ENCODE results near the gene ATF3. TPM values are rescaled to one million over a fixed set of nuclear protein-coding genes. Genes with fewer than 3 reads are reported as not detected.
"Not testable (repeated sequence)": the region's sequence is repeated elsewhere in the genome, so short reads cannot be mapped to it uniquely, and the experiment has no call there.

Gene ATF3
- total RNA-seq, 5 donors from 2014 or later (not counting 1 experiment from before 2014, with no cell fraction given): 1.5 to 20.1 (median 3.1) TPM

GRCh38 chr1:212656730-212657129 lies 48.2 kb downstream of the ATF3 start:
- DNase-seq (no peak), ATAC-seq (replicated peaks in 1 of 4) (no peak)
- H3K9me3 ChIP-seq: no peaks in the 10 kb centered on the region
- H3K4me1 ChIP-seq (ENCODE audit: control insufficient read depth in 1 of 2, extremely low read depth in 1 of 2, insufficient read depth in 2 of 2, low read length in 2 of 2): no peaks in the 10 kb centered on the region
- peaks cover 0 to 11% of the 10 kb centered on the region in 2 experiments for H3K27me3 ChIP-seq (replicated peaks in 1 of 2; ENCODE audit: control insufficient read depth in 2 of 2, extremely low read depth in 1 of 2, insufficient read depth in 2 of 2, low read length in 1 of 2)
- Mint-ChIP-seq H3K36me3 (no peaks in the 10 kb centered on the region), H3K27ac (no peak overlapping the region), H3K9me3 (no peaks in the 10 kb centered on the region), H3K27me3 (peaks cover 17 to 25% of the 10 kb centered on the region in 2 donors), H3K4me1 (no peaks in the 10 kb centered on the region), H3K4me3 (no peak overlapping the region)
- ChIA-PET POLR2A (no interaction called here), CTCF (interaction anchor here in 1 of 2 donors (0.6 kb wide), 1 partner anchor 142 kb away, joined by 4 read pairs; no protein-coding TSS in a partner anchor)
- H3K36me3 ChIP-seq (ENCODE audit: control insufficient read depth in 2 of 2, extremely low read depth in 1 of 2, insufficient read depth in 1 of 2, low read length in 1 of 2): no peaks in the 10 kb centered on the region
- WGBS (ENCODE audit: insufficient coverage): 68% methylated on average over 2 of the region's 5 CpGs
- H3K4me3 ChIP-seq (ENCODE audit: control insufficient read depth in 1 of 2, extremely low read depth in 1 of 2, low read length in 1 of 2): no peak overlapping the region
- H3K27ac ChIP-seq (ENCODE audit: low read length): no peak overlapping the region

DNA sequence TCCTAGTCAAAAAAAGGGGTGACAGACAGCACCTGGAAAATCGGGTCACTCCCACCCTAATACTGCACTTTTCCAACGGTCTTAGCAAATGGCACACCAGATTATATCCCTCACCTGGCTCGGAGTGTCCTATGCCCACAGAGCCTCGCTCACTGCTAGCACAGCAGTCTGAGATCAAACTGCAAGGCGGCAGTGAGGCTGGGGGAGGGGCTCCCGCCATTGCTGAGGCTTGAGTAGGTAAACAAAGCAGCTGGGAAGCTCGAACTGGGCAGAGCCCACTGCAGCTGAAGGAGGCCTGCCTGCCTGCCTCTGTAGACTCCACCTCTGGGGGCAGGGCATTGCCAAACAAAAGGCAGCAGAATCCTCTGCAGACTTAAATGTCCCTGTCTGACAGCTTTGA lies 49.7 kb downstream of the ATF3 start:
- DNase-seq; H3K36me3 ChIP-seq (ENCODE audit: control insufficient read depth in 2 of 2, extremely low read depth in 1 of 2, insufficient read depth in 1 of 2, low read length in 1 of 2); H3K9me3 Mint-ChIP-seq; CTCF ChIA-PET; POLR2A ChIA-PET; H3K9me3 ChIP-seq; H3K27ac Mint-ChIP-seq; H3K4me1 ChIP-seq (ENCODE audit: control insufficient read depth in 1 of 2, extremely low read depth in 1 of 2, insufficient read depth in 2 of 2, low read length in 2 of 2); H3K4me3 ChIP-seq (ENCODE audit: control insufficient read depth in 1 of 2, extremely low read depth in 1 of 2, low read length in 1 of 2); ATAC-seq (replicated peaks in 1 of 4); H3K36me3 Mint-ChIP-seq; H3K4me3 Mint-ChIP-seq; H3K4me1 Mint-ChIP-seq; H3K27ac ChIP-seq (ENCODE audit: low read length): not testable (repeated sequence)
- H3K27me3 Mint-ChIP-seq: peaks cover 17 to 25% of the 10 kb centered on the region in 2 donors
- peaks cover 0 to 11% of the 10 kb centered on the region in 2 experiments for H3K27me3 ChIP-seq (replicated peaks in 1 of 2; ENCODE audit: control insufficient read depth in 2 of 2, extremely low read depth in 1 of 2, insufficient read depth in 2 of 2, low read length in 1 of 2)
- WGBS (ENCODE audit: insufficient coverage): 80% methylated on average over 3 of the region's 7 CpGs

DNA sequence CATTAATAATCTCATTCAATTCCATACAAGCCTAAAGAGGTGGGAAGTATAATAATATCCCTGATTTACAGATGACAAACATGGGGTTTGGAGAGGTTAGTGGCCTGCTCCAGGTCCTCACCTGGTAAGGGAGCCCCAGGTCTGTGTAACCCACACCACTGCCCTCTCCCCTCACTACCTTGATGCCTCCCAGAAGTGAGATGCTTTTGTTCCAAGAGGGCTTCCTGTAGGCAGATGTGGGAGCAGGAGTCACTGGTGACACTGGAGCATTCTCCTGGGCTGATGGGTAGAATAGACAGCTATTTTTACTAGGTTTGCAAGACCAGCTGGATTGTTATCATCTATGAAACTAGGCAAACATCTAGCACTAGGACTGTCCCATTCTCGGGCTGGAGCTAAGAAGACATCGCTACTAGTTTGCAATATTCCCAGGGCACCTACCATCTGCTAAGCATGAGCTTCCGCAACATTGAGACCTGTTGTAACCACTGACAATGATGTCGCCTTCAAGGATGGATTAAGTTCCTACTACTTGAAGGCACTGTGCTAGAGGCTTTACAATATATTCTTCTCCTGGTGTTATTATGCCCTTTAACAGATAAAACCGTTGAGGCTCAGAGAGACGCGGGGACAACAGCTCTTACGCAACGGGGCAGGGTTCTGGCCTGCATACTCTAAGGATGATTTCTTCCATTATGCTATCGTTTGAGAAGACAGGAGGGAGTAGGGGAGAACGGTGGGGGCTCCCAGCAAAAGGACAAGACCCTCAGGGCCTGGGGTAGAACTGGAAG lies 56.0 kb downstream of the ATF3 start:
- H3K27me3 Mint-ChIP-seq: peaks cover 3 to 4% of the 10 kb centered on the region in 2 donors
- H3K9me3 ChIP-seq: no peaks in the 10 kb centered on the region
- no peaks in the 10 kb centered on the region for H3K9me3 Mint-ChIP-seq

DNA sequence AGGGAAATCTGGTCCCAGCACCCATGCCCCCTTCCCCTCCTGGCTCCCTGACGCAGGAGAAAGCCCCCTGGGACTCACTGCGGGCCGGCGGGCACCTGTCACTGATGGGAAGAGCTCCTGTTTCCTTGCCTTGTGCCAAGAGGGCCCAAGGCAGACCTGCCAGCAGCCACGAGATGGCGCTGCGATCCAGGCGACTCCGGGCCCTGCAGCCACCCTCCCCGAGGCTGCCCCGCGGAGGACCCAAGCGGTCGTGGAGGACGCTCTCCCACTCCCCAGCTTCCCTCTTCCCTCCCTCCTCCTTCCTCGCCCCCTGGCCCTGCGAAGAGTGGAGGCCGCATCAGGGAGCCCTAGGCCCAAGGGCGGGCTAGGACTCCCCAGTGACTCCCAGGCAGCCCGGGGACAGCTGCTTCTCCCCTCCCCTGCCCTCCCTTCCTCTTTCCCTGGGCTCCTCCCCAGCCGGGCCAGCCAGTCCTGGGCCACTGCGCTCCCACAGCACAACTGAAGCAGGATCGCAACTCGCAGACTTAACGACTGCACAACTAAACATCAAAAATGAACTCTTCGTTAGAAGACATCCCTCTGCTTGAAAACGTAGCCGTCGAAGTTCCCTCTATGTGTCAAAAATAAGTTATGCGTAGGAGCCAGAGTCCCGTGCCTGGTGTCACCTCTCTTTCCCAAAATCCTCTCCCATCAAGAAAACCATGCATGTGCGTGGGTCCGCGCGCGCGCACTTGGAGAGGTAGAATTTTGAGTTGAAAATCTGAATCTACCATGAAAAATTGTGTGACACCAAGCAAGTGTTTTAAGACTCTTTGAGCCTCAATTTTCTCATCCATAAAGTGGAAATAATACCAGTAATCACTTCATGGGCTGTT lies 56.9 kb downstream of the ATF3 start:
- Histone ChIP-seq H3K4me3 (ENCODE audit: control insufficient read depth in 1 of 2, extremely low read depth in 1 of 2, low read length in 1 of 2) (peak overlapping the region; percentile 43 to 55), H3K27me3 (replicated peaks in 1 of 2; ENCODE audit: control insufficient read depth in 2 of 2, extremely low read depth in 1 of 2, insufficient read depth in 2 of 2, low read length in 1 of 2) (peaks cover 0 to 12% of the 10 kb centered on the region in 2 experiments), H3K4me1 (ENCODE audit: control insufficient read depth in 1 of 2, extremely low read depth in 1 of 2, insufficient read depth in 2 of 2, low read length in 2 of 2) (peaks cover 0 to 16% of the 10 kb centered on the region in 2 experiments), H3K27ac (ENCODE audit: low read length) (no peak overlapping the region), H3K9me3 (no peaks in the 10 kb centered on the region), H3K36me3 (ENCODE audit: control insufficient read depth in 2 of 2, extremely low read depth in 1 of 2, insufficient read depth in 1 of 2, low read length in 1 of 2) (no peaks in the 10 kb centered on the region)
- peaks cover 4 to 7% (median 7%) of the 10 kb centered on the region in 3 donors for H3K4me1 Mint-ChIP-seq
- ChIA-PET POLR2A (interaction anchor here in 1 of 2 donors (0.5 kb wide), 1 partner anchor 239 kb away, joined by 7 read pairs; no protein-coding TSS in a partner anchor), CTCF (interaction anchor here (0.5 to 2.7 kb wide), 34 partner anchors 10 to 985 kb away, joined by 3 to 21 read pairs (median 4); partner anchors contain the start of genes DTL (in 1 of the 2) and INTS7 (in 1 of the 2))
- no peaks in the 10 kb centered on the region for H3K9me3 Mint-ChIP-seq
- H3K27ac Mint-ChIP-seq: no peak overlapping the region
- 9% methylated on average over 27 of the region's 37 CpGs for WGBS (ENCODE audit: insufficient coverage)
- H3K4me3 Mint-ChIP-seq: peak overlapping the region; percentile 68 to 79 (median 77)
- DNase-seq (peak; percentile 40 to 85 (median 68)), ATAC-seq (replicated peaks in 1 of 4) (peak; percentile 96 to 97 (median 97))
- H3K27me3 Mint-ChIP-seq: peaks cover 4 to 6% of the 10 kb centered on the region in 2 donors
- no peaks in the 10 kb centered on the region for H3K36me3 Mint-ChIP-seq

More for the DNA sequence above, 56.0 kb downstream of the ATF3 start:
- ATAC-seq (replicated peaks in 1 of 4) (peak in 1 of 4 experiments; percentile 21), DNase-seq (no peak)
- Mint-ChIP-seq H3K36me3 (no peaks in the 10 kb centered on the region), H3K4me3 (peak overlapping the region in 1 of 3 donors; percentile 79), H3K4me1 (peaks cover 4 to 7% (median 7%) of the 10 kb centered on the region in 3 donors), H3K27ac (no peak overlapping the region)
- Histone ChIP-seq H3K27me3 (replicated peaks in 1 of 2; ENCODE audit: control insufficient read depth in 2 of 2, extremely low read depth in 1 of 2, insufficient read depth in 2 of 2, low read length in 1 of 2) (peaks cover 0 to 8% of the 10 kb centered on the region in 2 experiments), H3K4me3 (ENCODE audit: control insufficient read depth in 1 of 2, extremely low read depth in 1 of 2, low read length in 1 of 2) (no peak overlapping the region), H3K27ac (ENCODE audit: low read length) (no peak overlapping the region), H3K36me3 (ENCODE audit: control insufficient read depth in 2 of 2, extremely low read depth in 1 of 2, insufficient read depth in 1 of 2, low read length in 1 of 2) (no peaks in the 10 kb centered on the region), H3K4me1 (ENCODE audit: control insufficient read depth in 1 of 2, extremely low read depth in 1 of 2, insufficient read depth in 2 of 2, low read length in 2 of 2) (peaks cover 0 to 16% of the 10 kb centered on the region in 2 experiments)
- ChIA-PET CTCF (interaction anchor here (0.5 to 2.7 kb wide), 33 partner anchors 9 to 984 kb away, joined by 3 to 21 read pairs (median 4); partner anchors contain the start of genes DTL (in 1 of the 2) and INTS7 (in 1 of the 2)), POLR2A (interaction anchor here in 1 of 2 donors (0.5 kb wide), 1 partner anchor 238 kb away, joined by 7 read pairs; no protein-coding TSS in a partner anchor)
- WGBS (ENCODE audit: insufficient coverage): 84% methylated on average over 4 of the region's 11 CpGs

DNA sequence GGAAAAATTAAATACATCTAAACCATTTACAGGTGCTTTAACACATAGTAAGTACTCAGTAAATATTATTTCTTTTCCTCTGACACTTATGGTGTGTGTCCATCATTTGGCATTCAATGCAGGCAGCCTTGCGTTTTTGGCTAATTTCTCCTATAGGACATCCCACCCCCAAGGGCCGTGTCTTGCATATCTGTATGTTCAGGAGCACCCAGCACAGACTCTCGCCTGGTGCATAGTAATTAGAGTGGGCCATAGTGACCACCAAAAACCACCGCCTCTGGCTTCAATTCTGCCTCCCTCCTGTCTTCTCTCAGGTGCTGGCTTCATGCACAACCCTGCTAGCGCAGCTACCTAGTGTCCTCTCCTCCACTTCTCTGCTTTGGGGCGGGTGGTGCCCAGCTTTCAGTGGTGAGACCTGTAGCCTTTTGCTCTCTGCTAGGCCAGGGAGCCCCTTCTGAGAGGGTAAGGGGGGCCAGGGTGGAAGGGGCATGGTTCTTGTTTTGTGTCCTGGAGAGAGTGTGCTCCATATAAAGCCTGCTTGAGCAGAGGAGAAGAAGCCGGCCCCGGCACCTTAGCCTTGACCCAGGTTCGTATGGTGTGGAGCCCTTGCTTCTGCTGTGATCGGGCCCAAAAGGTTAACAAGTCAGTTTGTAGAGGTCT lies 57.7 kb downstream of the ATF3 start:
- Histone ChIP-seq H3K9me3 (no peaks in the 10 kb centered on the region), H3K4me3 (ENCODE audit: control insufficient read depth in 1 of 2, extremely low read depth in 1 of 2, low read length in 1 of 2) (no peak overlapping the region), H3K36me3 (ENCODE audit: control insufficient read depth in 2 of 2, extremely low read depth in 1 of 2, insufficient read depth in 1 of 2, low read length in 1 of 2) (no peaks in the 10 kb centered on the region), H3K27me3 (replicated peaks in 1 of 2; ENCODE audit: control insufficient read depth in 2 of 2, extremely low read depth in 1 of 2, insufficient read depth in 2 of 2, low read length in 1 of 2) (peaks cover 0 to 12% of the 10 kb centered on the region in 2 experiments), H3K27ac (ENCODE audit: low read length) (no peak overlapping the region), H3K4me1 (ENCODE audit: control insufficient read depth in 1 of 2, extremely low read depth in 1 of 2, insufficient read depth in 2 of 2, low read length in 2 of 2) (peaks cover 0 to 16% of the 10 kb centered on the region in 2 experiments)
- ChIA-PET CTCF (interaction anchor here (0.5 to 2.7 kb wide), 6 partner anchors 72 to 329 kb away, joined by 3 to 16 read pairs (median 6); no protein-coding TSS in a partner anchor), POLR2A (no interaction called here)
- ATAC-seq (replicated peaks in 1 of 4) (no peak), DNase-seq (no peak)
- Mint-ChIP-seq H3K36me3 (no peaks in the 10 kb centered on the region), H3K4me3 (peak overlapping the region in 1 of 3 donors; percentile 79), H3K9me3 (no peaks in the 10 kb centered on the region), H3K4me1 (peaks cover 4 to 7% (median 7%) of the 10 kb centered on the region in 3 donors), H3K27me3 (peaks cover 8 to 9% of the 10 kb centered on the region in 2 donors), H3K27ac (no peak overlapping the region)
- 88% methylated on average over 4 of the region's 10 CpGs for WGBS (ENCODE audit: insufficient coverage)
